GM12878 (cell line): ENCODE measurements around the gene DPM1. TPM values are rescaled to one million over a fixed set of nuclear protein-coding genes. Genes with fewer than 3 reads are reported as not detected.

Source experiments
- ATAC-seq: fragments of 200-7000 bp; cut with Tn5 transposase; 3 replicates; pipeline ENCODE4 v1.9.1; 2020; ENCODE audit warnings: mild to moderate bottlenecking, moderate library complexity
- BruUV-seq: library from RNA; stranded (reverse); fragments of 400-500 nt; replicated peaks from 2 replicates; lab custom pipeline; 2021; lab: Mats Ljungman, UMichigan
- CTCF ChIA-PET: fragments of 300-600 bp; sonication (Branson Sonifier 250); formaldehyde crosslinking; extraction: SDS; loops from one replicate; lab custom pipeline; 2021; ENCODE audit warnings: inconsistent platforms; lab: Yijun Ruan, JAX
- POLR2A ChIA-PET: fragments of 350-600 bp; formaldehyde crosslinking; extraction: SDS; loops from one replicate; lab custom pipeline; 2021; ENCODE audit warnings: inconsistent platforms; lab: Charles Lee
- RAD21 ChIA-PET: fragments of 300-600 bp; sonication (Branson Sonifier 250); formaldehyde crosslinking; loops from one replicate; lab custom pipeline; 2023; ENCODE audit warnings: antibody characterized with exemption; ENCODE audit not compliant: unreplicated experiment; lab: Charles Lee
- SMC1A ChIA-PET: fragments of 300-600 bp; sonication (Branson Sonifier 250); formaldehyde crosslinking; loops from one replicate; lab custom pipeline; 2023; ENCODE audit not compliant: unreplicated experiment, uncharacterized antibody; lab: Charles Lee
- DNase-seq: peaks from one replicate; pipeline ENCODE4 v3.0.0-alpha.2; 2011; ENCODE audit warnings: low read depth, low spot score
- FAIRE-seq: peaks from 3 replicates; lab custom pipeline; 2011; peaks lifted over from hg19 to GRCh38; lab: Jason Lieb, UNC
- H2AFZ ChIP-seq: 2 replicates; pipeline ENCODE4 v1.6.0; 2011; ENCODE audit warnings: low read depth, low read length, control low read depth; ENCODE audit not compliant: control insufficient read depth
- H3K27ac ChIP-seq: 2 replicates; pipeline ENCODE4 v1.5.1; 2011; ENCODE audit warnings: control low read depth; ENCODE audit not compliant: control insufficient read depth, insufficient read depth
- H3K27me3 ChIP-seq, 2 experiments: replicated peaks in 1 of 2; 2 replicates each; pipeline versions ENCODE4 v1.6.0 to v1.6.1; 2011; ENCODE audit warnings: low read length in 1 of 2; ENCODE audit not compliant: control insufficient read depth in 2 of 2, insufficient read depth in 2 of 2
- H3K36me3 ChIP-seq, 2 experiments: 2 replicates each; pipeline ENCODE4 v1.5.1; 2011; ENCODE audit warnings: low read length in 1 of 2; ENCODE audit not compliant: control insufficient read depth in 2 of 2, insufficient read depth in 2 of 2
- H3K4me1 ChIP-seq: 2 replicates; pipeline ENCODE4 v1.6.1; 2011; ENCODE audit warnings: mild to moderate bottlenecking, low read length, moderate library complexity, mixed read lengths; ENCODE audit not compliant: control insufficient read depth, insufficient read depth
- H3K4me2 ChIP-seq: 2 replicates; pipeline ENCODE4 v1.6.0; 2011; ENCODE audit warnings: control low read depth; ENCODE audit not compliant: control insufficient read depth, insufficient read depth
- H3K4me3 ChIP-seq: fragments of 200-600 bp; sonication (generic); 2 replicates; pipeline ENCODE4 v1.5.1; 2016
- H3K79me2 ChIP-seq: 2 replicates; pipeline ENCODE4 v1.6.0; 2011; ENCODE audit warnings: low read length; ENCODE audit not compliant: control insufficient read depth, insufficient read depth
- H3K9ac ChIP-seq: 2 replicates; pipeline ENCODE4 v1.8.0; 2011; ENCODE audit warnings: low read length, control low read depth, mixed read lengths; ENCODE audit not compliant: control insufficient read depth, insufficient read depth
- H3K9me3 ChIP-seq: replicated peaks from 3 replicates; pipeline ENCODE4 v1.5.1; 2011; ENCODE audit warnings: mild to moderate bottlenecking, low read length; ENCODE audit not compliant: control insufficient read depth, insufficient read depth
- H4K20me1 ChIP-seq: 2 replicates; pipeline ENCODE4 v1.6.0; 2011; ENCODE audit not compliant: control insufficient read depth, insufficient read depth
- CHD1 ChIP-seq: IDR thresholded peaks from 2 replicates; pipeline ENCODE4 v1.6.1; 2012; ENCODE audit warnings: low read depth, low read length, improper control_type of control experiment
- EED ChIP-seq: sonication (generic); IDR thresholded peaks from 2 replicates; pipeline ENCODE4 v1.6.1; 2016; ENCODE audit warnings: antibody characterized with exemption, low read depth
- ETV6 ChIP-seq, 2 experiments: fragments of 450-650 bp in 1 of 2; IDR thresholded peaks in 1 of 2; conservative IDR thresholded peaks in 1 of 2; 2 replicates each; pipeline ENCODE4 v1.6.1; 2014; ENCODE audit warnings: antibody characterized with exemption in 1 of 2, borderline replicate concordance in 1 of 2, low read depth in 1 of 2, mild to moderate bottlenecking in 1 of 2, moderate library complexity in 1 of 2
- FOXM1 ChIP-seq: IDR thresholded peaks from 2 replicates; pipeline ENCODE4 v1.6.1; 2012; ENCODE audit warnings: low read depth, mild to moderate bottlenecking, inconsistent platforms, low read length, moderate library complexity
- HDAC6 ChIP-seq: fragments of 200-600 bp; sonication (generic); IDR thresholded peaks from one replicate; pipeline ENCODE4 v1.8.0; 2017; ENCODE audit warnings: antibody characterized with exemption; ENCODE audit not compliant: unreplicated experiment
- IKZF2 ChIP-seq, 2 experiments: fragments of 450-650 bp; IDR thresholded peaks; 2 replicates each; pipeline ENCODE4 v1.6.1; 2017; ENCODE audit warnings: mild to moderate bottlenecking in 2 of 2, moderate library complexity in 2 of 2
- IRF4 ChIP-seq: IDR thresholded peaks from 2 replicates; pipeline ENCODE4 v1.6.1; 2011; ENCODE audit warnings: low read depth, low read length
- JUNB ChIP-seq: IDR thresholded peaks from 2 replicates; pipeline ENCODE4 v1.6.1; 2016; ENCODE audit warnings: antibody characterized with exemption, mild to moderate bottlenecking
- MEF2A ChIP-seq: IDR thresholded peaks from 2 replicates; pipeline ENCODE4 v1.6.1; 2011; ENCODE audit warnings: low read depth, mild to moderate bottlenecking, low read length, moderate library complexity; ENCODE audit not compliant: insufficient read depth
- NFIC ChIP-seq: IDR thresholded peaks from 2 replicates; pipeline ENCODE4 v1.6.1; 2012; ENCODE audit warnings: low read depth, mild to moderate bottlenecking, inconsistent platforms, low read length, moderate library complexity
- POU2F2 ChIP-seq: IDR thresholded peaks from 3 replicates; pipeline ENCODE4 v1.6.1; 2011; ENCODE audit warnings: low read depth, mild to moderate bottlenecking, low read length, borderline replicate concordance
- RUNX3 ChIP-seq: IDR thresholded peaks from 2 replicates; pipeline ENCODE4 v1.6.1; 2012; ENCODE audit warnings: low read length, inconsistent platforms
- SIX5 ChIP-seq: IDR thresholded peaks from 2 replicates; pipeline ENCODE4 v1.6.1; 2011; ENCODE audit warnings: mild to moderate bottlenecking, low read depth, low read length, moderate library complexity; ENCODE audit not compliant: severe bottlenecking
- USF1 ChIP-seq: IDR thresholded peaks from 2 replicates; pipeline ENCODE4 v1.6.1; 2011; ENCODE audit warnings: borderline replicate concordance, low read depth, mild to moderate bottlenecking, moderate library complexity, mixed read lengths, low read length; ENCODE audit not compliant: insufficient read depth; ENCODE audit errors: extremely low read length
- ZBED1 ChIP-seq: IDR thresholded peaks from 2 replicates; pipeline ENCODE4 v1.6.1; 2016; ENCODE audit warnings: borderline replicate concordance
- WGBS: methylation state at CpG from one replicate; pipeline ENCODE4 v1.1.6; 2016; ENCODE audit warnings: low lambda C conversion rate; ENCODE audit not compliant: insufficient replicate concordance, insufficient coverage; ENCODE audit errors: missing lambda C conversion rate; 5-methylcytosine and 5-hydroxymethylcytosine counted together
- in situ Hi-C: fragments of 300-500 bp; cut with MboI; formaldehyde crosslinking; loops from 9 replicates; pipeline ENCODE4 v1.14.3; 2018; ENCODE audit warnings: mixed read lengths
- intact Hi-C: fragments of 100-400 bp; cut with micrococcal nuclease; formaldehyde crosslinking; loops from one replicate; pipeline ENCODE4 v1.14.2; 2022; ENCODE audit not compliant: unreplicated experiment
- polyA plus RNA-seq, 11 experiments: library from polyadenylated mRNA; depleted of rRNA in 4 of 11; unstranded in 6 of 11; stranded (reverse) in 5 of 11; fragments of >200 nt; fragmentation: Nextera tagmentation in 4 of 11; fragmentation: Illumina TruSeq in 1 of 11; extraction: Ambion mirVana in 4 of 11; extraction: Trizol in 1 of 11; gene quantifications; 1 replicate in 1 of 11; 2 replicates in 10 of 11; pipeline versions ENCODE4 v1.2.1 to v1.2.3, GENCODE V29; 2011 to 2016; ENCODE audit warnings: inconsistent platforms in 2 of 11, missing spikeins in 2 of 11, low read depth in 1 of 11
- total RNA-seq, 4 experiments: library from RNA; depleted of rRNA in 3 of 4; stranded (reverse); fragments of >200 nt in 3 of 4; fragmentation: Illumina TruSeq in 1 of 4; extraction: Trizol in 1 of 4; gene quantifications; 2 replicates each; pipeline versions ENCODE4 v1.2.1 to v1.2.3, GENCODE V29; 2013 to 2021

DPM1 gene
- total and polyA plus RNA-seq, 10 of the 15 experiments (the other 5 are each of a cell fraction or from before 2014, with no cell fraction given), result 53.3 to 167 (median 108) TPM

- POLR2A ChIA-PET, result interaction anchor here (0.8 to 1.4 kb wide), 6 partner anchors 10 to 116 kb away, joined by 3 to 4 read pairs (median 4); partner anchors contain the start of genes DPM1 and MOCS3
- peaks cover 3 to 34% of the 10 kb centered on the region in 2 experiments for H3K36me3 ChIP-seq
- intact Hi-C loops (no loop called here), in situ Hi-C loops (no loop called here)
- WGBS, result 0% methylated on average over 3 of the region's 3 CpGs
- SMC1A ChIA-PET, result interaction anchor here (1.0 to 4.3 kb wide), 8 partner anchors 9 to 116 kb away, joined by 3 to 17 read pairs (median 6); partner anchors contain the start of gene BCAS4
- no peak for TF ChIP-seq POU2F2
- TF ChIP-seq JUNB, result peak; percentile 72
- TF ChIP-seq NFIC, result peak; percentile 69
- no peak for TF ChIP-seq SIX5
- TF ChIP-seq IKZF2 (IDR thresholded peaks at IDR 0.05), result peak; percentile 32 to 34; a peak in 3 of 4 replicates
- TF ChIP-seq IRF4, result peak; percentile 35; the same call in 1 of the 2 replicates
- TF ChIP-seq CHD1, result no peak
- TF ChIP-seq ZBED1, result peak; percentile 63; the same call in 1 of the 2 replicates
- TF ChIP-seq HDAC6, result no peak
- peak; percentile 58; the same call in 1 of the 2 replicates for TF ChIP-seq RUNX3
- TF ChIP-seq USF1, result no peak
- peak; percentile 29; the same call in 1 of the 2 replicates for TF ChIP-seq FOXM1
- peak; percentile 91 for TF ChIP-seq EED
- TF ChIP-seq MEF2A, result peak; percentile 78
- peak in 1 of 2 experiments; percentile 49; a peak in 1 of 4 replicates for TF ChIP-seq ETV6 (conservative IDR thresholded peaks at IDR 0.05 in 1 of 2, IDR thresholded peaks at IDR 0.05 in 1 of 2; ENCODE audit: borderline replicate concordance in 1 of 2, low read depth in 1 of 2)
- peaks cover 96% of the 10 kb centered on the region for H3K79me2 ChIP-seq
- H3K4me2 ChIP-seq, result peak overlapping the region; percentile 91
- H3K4me1 ChIP-seq, result peaks cover 53% of the 10 kb centered on the region
- H3K9me3 ChIP-seq, result no peaks in the 10 kb centered on the region
- RAD21 ChIA-PET, result interaction anchor here (1.0 to 2.0 kb wide), 8 partner anchors 8 to 116 kb away, joined by 3 to 8 read pairs (median 4); partner anchors contain the start of genes ADNP and BCAS4
- H3K9ac ChIP-seq, result no peak overlapping the region; the same call in 1 of the 2 replicates
- peak overlapping the region; percentile 54 for H3K27ac ChIP-seq
- H3K4me3 ChIP-seq, result peak overlapping the region; percentile 16; the same call in 1 of the 2 replicates
- no peaks in the 10 kb centered on the region for H3K27me3 ChIP-seq
- FAIRE-seq (no peak), DNase-seq (no peak), ATAC-seq (peak; percentile 7; the same call in 1 of the 3 replicates)
- no peak overlapping the region for H2AFZ ChIP-seq
- TSS peak; percentile 18 for BruUV-seq
- CTCF ChIA-PET, result interaction anchor here (1.1 to 3.8 kb wide), 5 partner anchors 8 to 121 kb away, joined by 3 to 44 read pairs (median 5); partner anchors contain the start of gene BCAS4
- H4K20me1 ChIP-seq, result peaks cover 17% of the 10 kb centered on the region
Measured at GRCh38 chr20:50911030-50911429, 47.3 kb downstream of the DPM1 start.
